Colonic mucosa (tissue), 4 donors: ENCODE results near the gene ECHDC3. TPM values are rescaled to one million over a fixed set of nuclear protein-coding genes. Genes with fewer than 3 reads are reported as not detected.

ENCODE experiments used
- DNase-seq: peaks from one replicate; pipeline ENCODE4 v3.0.0-alpha.2; 2020
- H3K27ac ChIP-seq: fragments of 200-600 bp; one replicate; pipeline ENCODE4 v1.8.0; 2021
- H3K27me3 ChIP-seq: fragments of 200-600 bp; one replicate; pipeline ENCODE4 v1.8.0; 2021
- H3K36me3 ChIP-seq: fragments of 200-600 bp; one replicate; pipeline ENCODE4 v1.8.0; 2021
- H3K4me1 ChIP-seq: fragments of 200-600 bp; one replicate; pipeline ENCODE4 v1.8.0; 2021; ENCODE audit warnings: mild to moderate bottlenecking
- H3K4me3 ChIP-seq: fragments of 200-600 bp; one replicate; pipeline ENCODE4 v1.8.0; 2021
- H3K9ac ChIP-seq, 2 donors: one replicate each; pipeline ENCODE4 v1.7.0; 2013; ENCODE audit warnings: control low read depth in 2 of 2, low read depth in 2 of 2, low read length in 2 of 2
- H3K9me3 ChIP-seq: fragments of 200-600 bp; one replicate; pipeline ENCODE4 v1.8.0; 2021
- CTCF ChIP-seq: fragments of 200-600 bp; IDR thresholded peaks from one replicate; pipeline ENCODE4 v1.8.0; 2022; ENCODE audit warnings: antibody characterized with exemption, mild to moderate bottlenecking
- intact Hi-C: fragments of 100-400 bp; cut with DNase I; formaldehyde crosslinking; loops from one replicate; pipeline ENCODE4 v1.14.1; 2022
- total RNA-seq, 2 donors: library from RNA; stranded (reverse); fragmentation: NEBNext Ultra II Directional in 1 of 2; extraction: Animal tissue kit (Norgen Biotek cat#: 25700) in 1 of 2; gene quantifications; one replicate each; pipeline ENCODE4 v1.2.1, GENCODE V29; 2021
- donor health status: healthy.
- donor health status: DM: no; HTN: no; CAD: no.
- donor health status: DM: no; HTN: no; CAD: no.

The ECHDC3 gene
- total RNA-seq, 2 donors from 2014 or later, result 14.0 to 17.6 TPM

GRCh38 chr10:11808808-11809207, 66.6 kb downstream of the ECHDC3 start:
- Histone ChIP-seq H3K9me3 (no peaks in the 10 kb centered on the region), H3K36me3 (no peaks in the 10 kb centered on the region), H3K4me1 (no peaks in the 10 kb centered on the region), H3K27me3 (no peaks in the 10 kb centered on the region), H3K27ac (no peak overlapping the region), H3K9ac (no peak overlapping the region), H3K4me3 (no peak overlapping the region)
- no peak for TF ChIP-seq CTCF
- DNase-seq, result no peak
- intact Hi-C loops, result no loop called here

- Histone ChIP-seq H3K4me1 (no peaks in the 10 kb centered on the region), H3K27ac (no peak overlapping the region), H3K9ac (no peak overlapping the region), H3K27me3 (no peaks in the 10 kb centered on the region), H3K36me3 (no peaks in the 10 kb centered on the region), H3K9me3 (no peaks in the 10 kb centered on the region), H3K4me3 (no peak overlapping the region)
- intact Hi-C loops, result no loop called here
- no peak for DNase-seq
- no peak for TF ChIP-seq CTCF
These were observed 68.2 kb downstream of the ECHDC3 start for GRCh38 chr10:11810313-11810766.

GRCh38 chr10:11810973-11811372, 68.8 kb downstream of the ECHDC3 start:
- no peak for DNase-seq
- no peak for TF ChIP-seq CTCF
- Histone ChIP-seq H3K4me3 (no peak overlapping the region), H3K4me1 (no peaks in the 10 kb centered on the region), H3K9ac (no peak overlapping the region), H3K36me3 (no peaks in the 10 kb centered on the region), H3K27me3 (no peaks in the 10 kb centered on the region), H3K27ac (no peak overlapping the region), H3K9me3 (no peaks in the 10 kb centered on the region)
- intact Hi-C loops, result no loop called here

- H3K36me3 ChIP-seq, result no peaks in the 10 kb centered on the region
- intact Hi-C loops, result no loop called here
- H3K9me3 ChIP-seq, result no peaks in the 10 kb centered on the region
- H3K27me3 ChIP-seq, result no peaks in the 10 kb centered on the region
- H3K4me1 ChIP-seq, result no peaks in the 10 kb centered on the region
- no peak overlapping the region for H3K27ac ChIP-seq
- H3K4me3 ChIP-seq, result no peak overlapping the region
- DNase-seq, result no peak
- TF ChIP-seq CTCF, result no peak
- H3K9ac ChIP-seq, result no peak overlapping the region
These were observed 71.0 kb downstream of the ECHDC3 start for GRCh38 chr10:11813177-11813576.

Other genes with a start within 250 kb of the ECHDC3 start
- 10 to 100 TPM; 13.5 to 19.3 TPM for gene USP6NL, start 130.7 kb upstream of the ECHDC3 start, total RNA-seq
- 10 to 100 TPM; 12.9 to 16.2 TPM for gene PROSER2, start 81.0 kb downstream of the ECHDC3 start, total RNA-seq